ENCODE results near the gene CENPT.

CENPT gene

GRCh38 chr16:67833415-67834241 is 13.9 kb downstream of the CENPT start:
- Histone ChIP-seq H3K36me3 (peaks cover 23% of the 10 kb centered on the region), H3K4me1 (no peaks in the 10 kb centered on the region), H3K9me3 (no peaks in the 10 kb centered on the region), H3K4me3 (ENCODE audit: low read depth, low read length) (peak overlapping the region; percentile 88), H3K27me3 (no peaks in the 10 kb centered on the region)
- peak; percentile 97 for DNase-seq
- TF ChIP-seq CTCF (IDR thresholded peaks at IDR 0.05; ENCODE audit: low read depth, low read length), result no peak

GRCh38 chr16:67833030-67833414 is 14.5 kb downstream of the CENPT start:
- no peaks in the 10 kb centered on the region for H3K4me1 ChIP-seq
- no peak for TF ChIP-seq CTCF (IDR thresholded peaks at IDR 0.05; ENCODE audit: low read depth, low read length)
- H3K36me3 ChIP-seq, result peaks cover 26% of the 10 kb centered on the region
- H3K9me3 ChIP-seq, result no peaks in the 10 kb centered on the region
- no peaks in the 10 kb centered on the region for H3K27me3 ChIP-seq
- H3K4me3 ChIP-seq (ENCODE audit: low read depth, low read length), result peak overlapping the region; percentile 88
- no peak for DNase-seq

GRCh38 chr16:67828651-67829050 is 18.8 kb downstream of the CENPT start:
- Histone ChIP-seq H3K27me3 (no peaks in the 10 kb centered on the region), H3K36me3 (peaks cover 26% of the 10 kb centered on the region), H3K4me3 (ENCODE audit: low read depth, low read length) (no peak overlapping the region), H3K4me1 (no peaks in the 10 kb centered on the region), H3K9me3 (no peaks in the 10 kb centered on the region)
- TF ChIP-seq CTCF (IDR thresholded peaks at IDR 0.05; ENCODE audit: low read depth, low read length), result no peak
- DNase-seq, result no peak

- H3K9me3 ChIP-seq, result no peaks in the 10 kb centered on the region
- H3K4me1 ChIP-seq, result no peaks in the 10 kb centered on the region
- H3K4me3 ChIP-seq (ENCODE audit: low read depth, low read length), result no peak overlapping the region
- DNase-seq, result no peak
- peaks cover 15% of the 10 kb centered on the region for H3K36me3 ChIP-seq
- H3K27me3 ChIP-seq, result no peaks in the 10 kb centered on the region
- no peak for TF ChIP-seq CTCF (IDR thresholded peaks at IDR 0.05; ENCODE audit: low read depth, low read length)
Measured at GRCh38 chr16:67825906-67826305, 21.6 kb downstream of the CENPT start.

- TF ChIP-seq CTCF (IDR thresholded peaks at IDR 0.05; ENCODE audit: low read depth, low read length), result no peak
- Histone ChIP-seq H3K9me3 (no peaks in the 10 kb centered on the region), H3K27me3 (no peaks in the 10 kb centered on the region), H3K36me3 (peaks cover 9% of the 10 kb centered on the region), H3K4me1 (no peaks in the 10 kb centered on the region), H3K4me3 (ENCODE audit: low read depth, low read length) (no peak overlapping the region)
- DNase-seq, result no peak
Measured at GRCh38 chr16:67825119-67825518, 22.4 kb downstream of the CENPT start.

GRCh38 chr16:67822511-67822910 is 25.0 kb downstream of the CENPT start:
- no peaks in the 10 kb centered on the region for H3K36me3 ChIP-seq
- no peak overlapping the region for H3K4me3 ChIP-seq (ENCODE audit: low read depth, low read length)
- H3K27me3 ChIP-seq, result no peaks in the 10 kb centered on the region
- DNase-seq, result no peak
- TF ChIP-seq CTCF (IDR thresholded peaks at IDR 0.05; ENCODE audit: low read depth, low read length), result no peak
- no peaks in the 10 kb centered on the region for H3K9me3 ChIP-seq
- H3K4me1 ChIP-seq, result no peaks in the 10 kb centered on the region

All from BE2C (cell line).